Activated naive CD4-positive, alpha-beta T cell treated with anti-CD3 and anti-CD28 coated beads, Interleukin-2, amount 50 U/mL, for 16 hours (primary cell): ENCODE results near the gene FOXM1.

Source experiments
- DNase-seq: peaks from one replicate; pipeline ENCODE4 v3.0.0-alpha.2; 2020

FOXM1 gene

DNA sequence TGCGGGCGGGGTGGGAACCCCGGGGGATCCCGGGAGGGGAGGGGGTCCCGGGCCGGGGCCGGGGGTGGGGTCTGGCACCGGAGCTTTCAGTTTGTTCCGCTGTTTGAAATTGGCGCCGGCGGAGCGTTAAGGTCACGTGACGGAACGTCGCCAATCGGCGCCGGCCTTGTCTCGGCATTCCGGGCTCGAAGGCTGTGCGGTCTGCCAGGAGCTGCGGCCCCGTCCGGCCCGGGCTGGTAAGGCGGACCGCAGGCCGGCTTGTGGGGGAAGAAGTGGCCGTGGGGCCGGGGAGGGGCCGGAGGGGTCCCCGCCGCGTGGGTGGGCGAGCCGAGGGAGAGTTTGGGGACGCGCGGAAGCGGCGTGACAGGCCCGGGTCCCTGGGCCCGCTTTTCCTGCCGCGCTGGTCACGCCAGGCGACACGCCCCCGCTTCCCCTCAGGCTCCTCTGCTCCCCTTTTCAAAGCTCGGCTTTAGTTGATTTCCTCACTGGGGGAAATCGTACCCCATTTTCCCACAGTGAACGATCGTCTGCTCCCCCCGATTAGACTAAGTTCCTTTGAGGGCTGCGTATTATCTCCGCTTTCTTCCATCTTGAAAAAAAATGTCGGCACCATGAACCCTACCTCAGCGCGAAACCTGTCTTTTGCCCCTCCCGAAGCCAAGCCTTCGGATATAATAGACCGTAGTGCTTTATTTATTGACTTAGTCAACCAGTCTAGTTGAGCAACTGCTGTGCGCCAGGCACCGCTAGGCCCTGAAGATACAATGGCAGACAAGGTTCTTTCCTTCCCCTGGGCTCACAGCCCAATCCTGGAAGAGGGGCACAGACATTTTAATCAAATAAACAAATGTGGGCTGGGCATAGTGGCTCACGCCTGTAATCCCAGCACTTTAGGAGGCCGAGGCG is at the start of gene FOXM1, which contains the start of gene RHNO1:
FOXM1 (minus strand) TSS at position 128 of the 906 bp plus-strand sequence. CDS start 2,696 bp downstream, outside the sequence.
RHNO1 (plus strand) TSS at position 177 of the 906 bp plus-strand sequence. CDS start 8,144 bp downstream, outside the sequence.
- peak; percentile 85 for DNase-seq

DNA sequence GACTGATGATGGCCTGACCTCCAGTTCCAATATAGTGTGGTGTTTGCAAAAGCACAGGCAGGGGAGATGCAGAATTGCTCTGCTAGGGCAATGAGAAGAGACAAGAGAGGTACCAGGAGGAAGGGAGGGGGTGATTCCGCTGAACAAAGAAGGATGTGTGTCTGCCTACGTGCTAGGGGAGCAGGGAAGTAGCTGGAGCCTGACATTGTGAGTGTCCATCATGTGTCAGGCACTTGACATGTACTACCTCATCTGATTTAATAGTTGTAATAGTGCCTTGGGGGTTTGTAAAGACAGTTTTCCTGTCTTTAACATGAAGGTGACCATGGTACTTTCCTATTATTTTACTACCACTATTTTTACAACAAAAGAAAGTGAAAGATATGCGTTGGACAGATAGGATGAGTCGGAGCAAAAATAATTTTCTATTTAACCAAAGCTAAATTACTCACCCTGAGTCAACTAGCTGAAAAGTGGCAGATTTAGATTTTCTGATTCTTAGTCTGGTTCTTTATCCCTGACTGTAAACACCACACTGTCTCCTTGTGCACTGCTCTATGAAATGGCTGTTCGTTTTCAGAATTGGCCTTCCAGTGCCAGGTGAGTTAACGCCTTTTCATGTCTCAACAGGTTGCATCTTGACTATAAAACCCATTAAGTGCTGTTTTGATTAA is 48.5 kb upstream of the FOXM1 start:
- no peak for DNase-seq

DNA sequence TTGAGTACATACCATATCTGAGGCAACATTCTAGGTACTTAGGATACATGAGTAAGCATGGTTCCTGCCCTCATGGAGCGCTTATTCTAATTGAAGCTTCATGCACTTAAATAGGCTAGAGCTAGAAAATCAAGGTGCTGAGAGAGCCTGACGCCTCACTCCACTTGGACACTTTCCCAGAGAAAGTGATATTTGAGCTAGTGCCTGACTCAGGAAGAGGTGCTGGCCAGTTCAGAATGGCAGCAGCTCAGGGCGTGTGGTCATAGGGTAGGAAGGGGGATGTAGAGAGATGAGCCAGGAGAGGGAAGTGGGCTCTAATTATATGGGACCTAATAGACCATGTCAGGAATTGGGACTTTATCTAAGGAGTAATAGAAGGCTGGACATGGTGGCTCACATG is 47.0 kb upstream of the FOXM1 start:
- DNase-seq, result no peak

- no peak for DNase-seq
Observed at GRCh38 chr12:2923057-2923456, 46.1 kb upstream of the FOXM1 start.

- DNase-seq, result no peak
Observed at GRCh38 chr12:2922329-2922728, 45.4 kb upstream of the FOXM1 start.

DNA sequence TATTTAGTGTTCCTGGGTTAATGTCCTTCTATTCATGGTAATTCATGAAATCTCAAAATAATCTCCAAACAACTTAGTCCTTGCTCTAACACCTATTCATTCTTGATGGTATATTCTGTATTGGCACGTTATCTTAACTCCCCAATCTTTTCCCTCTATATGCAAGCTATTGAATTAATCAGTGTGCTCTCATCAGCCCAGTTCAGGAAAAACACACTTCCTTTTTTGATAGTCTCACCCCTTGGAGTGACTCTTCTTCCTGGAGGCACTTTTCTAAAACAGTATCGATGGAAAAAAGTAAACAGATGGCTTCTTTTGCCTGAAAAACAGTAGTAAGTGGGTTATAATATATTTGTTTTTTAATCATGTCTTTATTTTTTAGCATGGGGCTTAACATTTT is 42.3 kb upstream of the FOXM1 start:
- DNase-seq, result no peak

GRCh38 chr12:2912216-2912575 is 35.2 kb upstream of the FOXM1 start:
- no peak for DNase-seq

DNA sequence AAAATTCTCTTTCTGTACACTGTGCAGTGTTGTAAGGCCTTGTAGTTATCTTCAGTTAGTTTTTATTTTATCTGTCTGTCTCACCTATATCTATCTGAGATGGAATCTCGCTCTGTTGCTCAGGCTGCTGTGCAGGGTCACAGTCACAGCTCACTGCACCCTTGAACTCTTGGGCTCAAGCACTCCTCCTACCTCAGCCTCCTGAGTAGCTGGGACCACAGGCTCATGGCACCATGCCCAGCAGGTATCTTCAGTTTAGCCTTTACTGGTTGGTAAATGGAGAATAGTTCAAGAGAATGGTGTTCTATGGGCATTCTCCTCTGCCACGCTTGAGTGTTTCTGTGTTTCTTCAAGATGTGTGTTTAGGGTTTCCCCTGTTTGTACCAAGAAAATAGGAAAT is 27.3 kb upstream of the FOXM1 start:
- DNase-seq, result no peak

DNA sequence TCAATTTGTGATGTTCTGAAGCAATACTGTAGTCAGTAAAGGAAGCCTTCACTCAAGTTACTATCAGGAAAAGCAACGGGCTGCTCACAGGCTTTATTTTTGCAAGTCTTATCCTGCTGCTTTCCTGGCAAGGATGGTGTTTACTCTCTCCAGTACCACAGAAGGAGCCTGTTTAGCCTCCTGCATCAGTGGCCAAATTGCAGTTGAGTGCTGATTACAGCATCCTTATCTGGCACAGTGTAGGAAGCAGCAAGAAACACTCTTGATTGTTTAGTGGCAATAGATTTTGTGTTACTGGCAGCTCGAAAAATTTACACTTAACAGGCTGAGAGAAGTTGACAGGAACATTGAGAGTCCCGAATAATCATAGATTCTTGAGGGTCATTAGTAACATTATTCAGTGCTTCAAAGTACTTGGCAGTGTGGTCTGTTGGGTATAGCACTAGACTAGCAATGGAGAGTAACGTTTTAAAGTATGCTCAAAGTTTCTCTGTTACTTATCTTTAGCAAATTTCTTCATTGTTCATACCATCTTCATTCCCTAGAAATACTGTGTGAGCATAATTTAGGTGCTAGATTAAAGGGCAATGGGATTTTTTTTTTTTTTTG is 25.4 kb upstream of the FOXM1 start:
- no peak for DNase-seq

DNA sequence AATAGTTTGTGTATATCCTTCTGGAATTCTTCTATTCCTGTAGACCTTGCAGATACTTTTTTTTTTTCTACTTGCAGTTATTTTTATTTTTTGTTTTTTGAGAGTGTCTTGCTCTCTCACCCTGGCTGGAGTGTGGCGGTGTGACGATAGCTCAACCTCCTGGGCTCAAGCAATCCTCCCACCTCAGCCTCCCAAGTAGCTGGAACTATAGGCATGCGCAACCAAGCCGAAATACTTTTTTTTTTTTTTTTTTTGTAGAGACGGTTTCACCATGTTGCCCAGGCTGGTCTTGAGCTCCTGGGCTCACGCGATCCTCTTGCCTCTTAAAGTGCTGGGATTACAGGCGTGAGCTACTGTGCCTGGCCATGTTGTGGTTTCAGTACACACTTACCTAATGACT is 23.7 kb upstream of the FOXM1 start:
- no peak for DNase-seq

- no peak for DNase-seq
Observed at GRCh38 chr12:2897418-2897817, 20.4 kb upstream of the FOXM1 start.

GRCh38 chr12:2895511-2895910 is 18.5 kb upstream of the FOXM1 start:
- no peak for DNase-seq

DNA sequence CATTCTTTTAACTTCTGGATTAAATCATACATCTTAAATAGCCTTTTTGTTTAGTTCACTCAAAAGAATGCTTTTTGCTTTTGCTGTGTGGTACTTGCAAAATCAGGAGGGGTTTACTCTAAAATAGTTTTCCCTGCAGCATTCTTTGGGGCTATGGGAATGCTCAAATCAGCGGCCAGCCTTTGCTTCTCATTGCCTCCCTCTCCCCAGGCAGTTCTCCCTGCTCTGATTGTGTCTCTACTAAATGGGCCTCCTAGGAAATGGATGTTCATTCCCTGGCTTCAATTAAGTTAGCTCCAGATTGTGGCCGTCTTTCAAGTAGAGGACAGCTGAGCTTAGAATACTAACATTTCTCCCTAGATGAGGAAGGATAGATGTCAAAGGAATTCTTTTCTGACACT is 18.1 kb upstream of the FOXM1 start:
- DNase-seq, result no peak

DNA sequence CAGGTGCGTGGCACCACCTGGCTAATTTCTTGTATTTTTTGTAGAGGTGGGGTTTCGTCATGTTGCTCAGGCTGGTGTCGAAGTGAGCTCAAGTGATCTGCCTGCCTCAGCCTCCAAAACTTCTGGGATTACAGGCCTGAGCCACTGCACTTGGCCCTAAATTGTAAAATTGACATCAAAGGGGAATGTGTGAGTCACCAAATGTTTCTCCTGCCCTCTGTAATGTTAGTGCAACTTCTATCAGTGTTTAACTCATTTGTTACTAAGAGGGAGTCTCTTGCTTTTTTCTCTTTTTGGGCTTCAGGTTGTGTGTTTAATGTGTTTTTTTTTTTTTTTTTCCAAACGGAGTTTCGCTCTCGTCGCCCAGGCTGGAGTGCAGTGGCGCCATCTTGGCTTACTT is 16.0 kb upstream of the FOXM1 start:
- no peak for DNase-seq

- no peak for DNase-seq
Observed at GRCh38 chr12:2892246-2892645, 15.3 kb upstream of the FOXM1 start.

- DNase-seq, result peak; percentile 25
Observed at GRCh38 chr12:2891240-2892053, 14.5 kb upstream of the FOXM1 start.

DNA sequence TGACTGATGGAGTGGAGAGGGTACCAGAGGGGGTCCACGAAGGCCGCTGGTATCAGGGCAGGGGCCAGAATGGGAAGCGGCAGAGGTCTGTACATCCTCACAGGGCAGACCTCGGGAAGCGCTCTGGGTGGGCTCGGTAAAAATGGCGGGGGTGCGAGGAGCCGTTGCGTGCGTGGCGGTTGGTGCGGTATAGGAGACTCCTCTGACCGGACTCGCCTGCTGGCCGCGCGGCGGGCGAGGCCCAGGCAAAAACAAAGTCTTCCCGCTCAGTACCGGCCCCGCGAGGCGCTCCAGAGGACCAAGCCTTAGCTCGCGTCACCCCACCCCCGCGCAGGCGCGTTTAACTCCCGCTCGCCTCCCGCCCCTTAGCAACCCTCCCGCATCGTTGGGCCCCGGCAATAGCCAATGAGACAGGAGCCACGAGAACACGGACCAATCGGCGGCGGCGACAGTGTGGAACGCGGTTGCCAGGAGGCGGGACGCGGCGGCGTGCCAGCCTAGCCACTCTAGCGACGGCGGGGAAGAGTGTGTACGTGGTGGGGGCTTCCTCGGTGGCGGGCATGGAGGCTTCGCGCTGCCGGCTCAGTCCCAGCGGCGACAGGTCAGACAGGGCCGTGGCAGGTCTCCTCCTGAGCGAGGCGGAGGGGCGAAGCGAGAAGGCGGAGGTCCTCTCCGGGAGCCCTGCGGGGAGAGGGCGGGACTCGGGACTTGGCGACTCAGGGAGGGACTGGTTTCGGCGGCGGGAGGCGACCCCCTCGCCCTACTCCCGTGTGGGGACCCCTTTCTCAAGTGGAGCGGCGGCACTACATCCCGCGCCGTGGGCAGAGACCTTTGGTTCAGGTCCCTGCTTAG is 13.6 kb upstream of the FOXM1 start, which contains the start of gene TULP3:
TULP3 (plus strand) TSS at position 504 of the 852 bp plus-strand sequence; CDS start at position 561, 57 bp downstream.
- peak; percentile 99 for DNase-seq

GRCh38 chr12:2890001-2890387 is 13.0 kb upstream of the FOXM1 start:
- no peak for DNase-seq

- no peak for DNase-seq
Observed at GRCh38 chr12:2886768-2887450, 9.9 kb upstream of the FOXM1 start.

DNA sequence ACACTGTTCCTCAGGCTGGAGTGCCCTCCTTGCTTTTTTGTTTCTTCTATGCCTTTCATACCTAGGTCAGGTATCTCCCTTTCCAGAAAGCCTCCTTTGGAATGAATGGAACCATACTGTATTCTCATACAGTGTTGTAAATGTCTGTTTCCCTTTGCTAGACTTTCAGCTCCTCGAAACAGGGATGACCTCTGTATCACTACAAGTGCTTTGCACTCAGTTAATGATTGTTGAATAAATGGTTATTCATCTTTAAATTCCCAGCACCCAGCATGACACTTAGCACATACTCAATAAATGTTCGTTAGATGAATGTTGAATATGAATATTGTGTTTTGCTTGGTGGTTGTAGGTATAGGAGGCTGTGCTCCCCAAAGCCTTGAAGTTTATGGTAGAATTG is 7.8 kb upstream of the FOXM1 start:
- no peak for DNase-seq

DNA sequence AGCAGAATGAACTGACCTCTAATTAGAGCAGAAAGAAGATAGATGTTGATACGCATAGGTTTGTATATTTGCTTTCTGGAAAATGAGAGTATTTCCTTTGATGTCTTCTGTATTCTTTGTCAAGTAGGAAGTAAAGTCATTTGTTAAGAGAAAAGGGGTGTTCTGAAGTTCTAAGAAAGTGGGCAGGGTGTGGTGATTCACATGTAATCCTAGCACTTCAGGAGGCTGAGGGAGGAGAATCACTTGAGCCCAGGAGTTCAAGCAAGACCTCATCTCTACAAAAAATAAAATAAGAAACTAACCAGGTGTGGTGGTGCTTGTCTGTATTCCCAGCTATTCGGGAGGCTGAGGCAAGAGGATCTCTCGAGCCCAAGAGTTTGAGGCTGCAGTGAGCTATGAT is 2.9 kb upstream of the FOXM1 start:
- no peak for DNase-seq
